ENCODE measurements around the gene F13A1.

DNA sequence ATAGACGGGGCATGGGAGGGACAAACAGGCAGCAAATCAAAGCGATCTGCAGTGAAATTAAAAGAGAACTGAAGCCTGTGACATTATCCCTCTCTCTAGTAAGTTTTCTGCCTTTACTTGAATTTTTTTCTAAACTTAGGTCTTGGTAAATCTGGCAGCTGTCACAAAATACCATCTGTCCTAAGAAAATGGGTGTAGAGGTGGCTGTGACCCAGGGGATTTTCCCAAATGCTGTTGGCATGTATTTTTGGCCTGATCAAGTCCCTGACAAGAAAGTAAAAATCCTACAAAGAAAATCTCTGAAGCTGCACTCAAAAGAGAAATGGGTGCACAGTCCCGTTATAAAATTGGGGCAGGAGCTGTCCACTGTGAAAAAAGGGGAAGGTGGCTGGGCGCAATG is 30.2 kb upstream of the F13A1 start:
- TF ChIP-seq EZH2 (IDR thresholded peaks at IDR 0.05; ENCODE audit: borderline replicate concordance, low read length) = no peak
- TF ChIP-seq, protein P1, sequence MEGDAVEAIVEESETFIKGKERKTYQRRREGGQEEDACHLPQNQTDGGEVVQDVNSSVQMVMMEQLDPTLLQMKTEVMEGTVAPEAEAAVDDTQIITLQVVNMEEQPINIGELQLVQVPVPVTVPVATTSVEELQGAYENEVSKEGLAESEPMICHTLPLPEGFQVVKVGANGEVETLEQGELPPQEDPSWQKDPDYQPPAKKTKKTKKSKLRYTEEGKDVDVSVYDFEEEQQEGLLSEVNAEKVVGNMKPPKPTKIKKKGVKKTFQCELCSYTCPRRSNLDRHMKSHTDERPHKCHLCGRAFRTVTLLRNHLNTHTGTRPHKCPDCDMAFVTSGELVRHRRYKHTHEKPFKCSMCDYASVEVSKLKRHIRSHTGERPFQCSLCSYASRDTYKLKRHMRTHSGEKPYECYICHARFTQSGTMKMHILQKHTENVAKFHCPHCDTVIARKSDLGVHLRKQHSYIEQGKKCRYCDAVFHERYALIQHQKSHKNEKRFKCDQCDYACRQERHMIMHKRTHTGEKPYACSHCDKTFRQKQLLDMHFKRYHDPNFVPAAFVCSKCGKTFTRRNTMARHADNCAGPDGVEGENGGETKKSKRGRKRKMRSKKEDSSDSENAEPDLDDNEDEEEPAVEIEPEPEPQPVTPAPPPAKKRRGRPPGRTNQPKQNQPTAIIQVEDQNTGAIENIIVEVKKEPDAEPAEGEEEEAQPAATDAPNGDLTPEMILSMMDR (IDR thresholded peaks at IDR 0.05; ENCODE audit: low read length) = no peak

All from OCI-LY1 (cell line).